Sigmoid colon (tissue), 4 donors: ENCODE results near the gene CNKSR3.

Experiments used
- POLR2A ChIP-seq, 2 donors: fragments of 450-650 bp; IDR thresholded peaks; one replicate each; pipeline ENCODE4 v1.6.1; 2016; ENCODE audit warnings: antibody characterized with exemption in 2 of 2, mild to moderate bottlenecking in 2 of 2, moderate library complexity in 2 of 2
- POLR2AphosphoS5 ChIP-seq, 4 donors: sonication (generic); formaldehyde crosslinking; IDR thresholded peaks; one replicate each; pipeline ENCODE4 v1.6.1; 2017; ENCODE audit warnings: antibody characterized with exemption in 4 of 4
- TF ChIP-seq, protein P1 (sequence below), 4 experiments: fragments of 450-650 bp in 3 of 4; fragments of 200-600 bp in 1 of 4; IDR thresholded peaks; one replicate each; pipeline ENCODE4 v1.5.1; 2016 to 2019; ENCODE audit warnings: antibody characterized with exemption in 4 of 4, mild to moderate bottlenecking in 3 of 4, moderate library complexity in 2 of 4

DNA sequence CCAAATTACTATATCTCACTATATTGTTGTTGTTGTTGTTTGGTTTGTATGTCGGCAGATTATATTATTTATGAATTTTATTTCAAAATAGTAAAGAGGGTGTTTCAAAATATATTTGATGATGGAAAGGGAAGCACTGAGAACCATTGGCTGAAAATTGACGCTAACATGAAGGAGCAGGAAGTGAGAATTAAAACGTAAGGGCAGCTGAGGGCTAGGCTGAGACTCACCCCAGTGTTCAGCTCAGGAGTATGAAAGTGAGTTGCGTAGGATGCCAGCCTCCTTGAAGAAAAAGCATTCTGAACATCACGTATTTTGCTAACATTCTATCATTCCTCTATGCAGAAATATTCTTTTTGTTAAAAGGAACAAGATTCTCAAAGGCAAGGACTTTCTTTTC is 143.1 kb downstream of the CNKSR3 start:
- TF ChIP-seq, protein P1, sequence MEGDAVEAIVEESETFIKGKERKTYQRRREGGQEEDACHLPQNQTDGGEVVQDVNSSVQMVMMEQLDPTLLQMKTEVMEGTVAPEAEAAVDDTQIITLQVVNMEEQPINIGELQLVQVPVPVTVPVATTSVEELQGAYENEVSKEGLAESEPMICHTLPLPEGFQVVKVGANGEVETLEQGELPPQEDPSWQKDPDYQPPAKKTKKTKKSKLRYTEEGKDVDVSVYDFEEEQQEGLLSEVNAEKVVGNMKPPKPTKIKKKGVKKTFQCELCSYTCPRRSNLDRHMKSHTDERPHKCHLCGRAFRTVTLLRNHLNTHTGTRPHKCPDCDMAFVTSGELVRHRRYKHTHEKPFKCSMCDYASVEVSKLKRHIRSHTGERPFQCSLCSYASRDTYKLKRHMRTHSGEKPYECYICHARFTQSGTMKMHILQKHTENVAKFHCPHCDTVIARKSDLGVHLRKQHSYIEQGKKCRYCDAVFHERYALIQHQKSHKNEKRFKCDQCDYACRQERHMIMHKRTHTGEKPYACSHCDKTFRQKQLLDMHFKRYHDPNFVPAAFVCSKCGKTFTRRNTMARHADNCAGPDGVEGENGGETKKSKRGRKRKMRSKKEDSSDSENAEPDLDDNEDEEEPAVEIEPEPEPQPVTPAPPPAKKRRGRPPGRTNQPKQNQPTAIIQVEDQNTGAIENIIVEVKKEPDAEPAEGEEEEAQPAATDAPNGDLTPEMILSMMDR (IDR thresholded peaks at IDR 0.05): no peak
- TF ChIP-seq POLR2A (IDR thresholded peaks at IDR 0.05) (no peak), POLR2AphosphoS5 (IDR thresholded peaks at IDR 0.05) (no peak)
